ENCODE measurements around the gene STAT5A.

The STAT5A gene

GRCh38 chr17:42346481-42346880 is 58.2 kb downstream of the STAT5A start:
- TF ChIP-seq GATA3 (IDR thresholded peaks at IDR 0.05; ENCODE audit: low read depth, low read length) = no peak
- no peak for TF ChIP-seq GATA2 (IDR thresholded peaks at IDR 0.05; ENCODE audit: low read depth, low read length)

GRCh38 chr17:42347198-42347597 is 58.9 kb downstream of the STAT5A start:
- TF ChIP-seq GATA2 (IDR thresholded peaks at IDR 0.05; ENCODE audit: low read depth, low read length) (peak; percentile 58; the same call in 1 of the 2 replicates), GATA3 (IDR thresholded peaks at IDR 0.05; ENCODE audit: low read depth, low read length) (0 out of 2 replicates have a peak, but pooled peaks have one; percentile 37)

GRCh38 chr17:42347606-42348005 is 59.3 kb downstream of the STAT5A start:
- TF ChIP-seq GATA2 (IDR thresholded peaks at IDR 0.05; ENCODE audit: low read depth, low read length) (0 out of 2 replicates have a peak, but pooled peaks have one; percentile 5), GATA3 (IDR thresholded peaks at IDR 0.05; ENCODE audit: low read depth, low read length) (no peak)

- TF ChIP-seq GATA2 (IDR thresholded peaks at IDR 0.05; ENCODE audit: low read depth, low read length) (no peak), GATA3 (IDR thresholded peaks at IDR 0.05; ENCODE audit: low read depth, low read length) (no peak)
These were observed 59.8 kb downstream of the STAT5A start for GRCh38 chr17:42348104-42348503.

GRCh38 chr17:42354956-42355843 is 66.9 kb downstream of the STAT5A start:
- TF ChIP-seq GATA3 (IDR thresholded peaks at IDR 0.05; ENCODE audit: low read depth, low read length) (no peak), GATA2 (IDR thresholded peaks at IDR 0.05; ENCODE audit: low read depth, low read length) (no peak)

DNA sequence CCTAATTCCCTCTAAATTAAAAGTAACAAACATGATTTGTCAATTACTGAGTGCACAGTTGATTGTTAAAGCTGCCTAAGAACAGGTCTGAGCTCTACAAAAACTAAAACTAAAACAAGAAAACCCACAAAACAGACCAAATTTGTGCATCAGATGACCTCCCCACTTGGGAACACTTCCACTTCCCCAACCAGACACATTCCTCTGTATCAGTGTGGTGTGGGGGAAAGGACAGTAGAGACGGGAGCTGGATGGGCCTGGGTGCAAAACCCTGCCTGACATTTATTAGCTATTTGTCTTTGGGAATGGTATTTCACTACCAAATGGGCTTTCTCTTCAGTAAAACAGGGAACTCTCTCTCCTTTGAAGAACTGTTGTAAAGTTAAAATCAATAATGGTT is 70.1 kb downstream of the STAT5A start:
- no peak for TF ChIP-seq GATA2 (IDR thresholded peaks at IDR 0.05; ENCODE audit: low read depth, low read length)
- no peak for TF ChIP-seq GATA3 (IDR thresholded peaks at IDR 0.05; ENCODE audit: low read depth, low read length)

DNA sequence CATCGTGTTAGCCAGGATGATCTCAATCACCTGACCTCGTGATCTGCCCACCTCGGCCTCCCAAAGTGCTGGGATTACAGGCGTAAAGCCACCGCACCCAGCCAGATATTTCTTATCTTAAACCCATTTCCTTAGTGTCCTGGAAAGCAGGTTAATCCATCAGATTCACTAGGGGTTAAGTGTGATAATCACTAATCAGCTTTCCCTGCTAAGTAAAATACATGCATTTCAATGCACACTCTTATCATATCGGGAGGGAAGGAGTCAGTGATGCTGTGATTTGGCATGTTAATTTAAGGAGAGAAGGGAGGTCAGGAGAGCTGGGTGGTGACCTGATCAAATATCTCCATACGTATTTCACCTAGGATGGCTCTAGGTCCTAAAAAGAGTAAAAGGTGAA is 70.8 kb downstream of the STAT5A start:
- TF ChIP-seq GATA2 (IDR thresholded peaks at IDR 0.05; ENCODE audit: low read depth, low read length) (no peak), GATA3 (IDR thresholded peaks at IDR 0.05; ENCODE audit: low read depth, low read length) (no peak)
